ENCODE results near the gene BCL2L1.

GRCh38 chr20:31711179-31712111 is 11.2 kb downstream of the BCL2L1 start:
- TF ChIP-seq TAF1 (IDR thresholded peaks at IDR 0.05; ENCODE audit: borderline replicate concordance, low read depth, low read length): no peak
- no peak for TF ChIP-seq POLR2A (IDR thresholded peaks at IDR 0.05; ENCODE audit: low read depth, low read length)

Measured in GM12892 (cell line).